Suprapubic skin (tissue), 4 donors: ENCODE data around the gene ARHGEF6. TPM values are rescaled to one million over a fixed set of nuclear protein-coding genes. Genes with fewer than 3 reads are reported as not detected.
A peak's percentile ranks its signal among the peaks of the same experiment; 100 is the strongest.

Experiments
- DNase-seq, 2 donors: peaks; one replicate each; pipeline ENCODE4 v3.0.0-alpha.2; 2019; ENCODE audit warnings: low spot score in 2 of 2
- H3K27ac ChIP-seq: fragments of 200-600 bp; sonication (generic); one replicate; pipeline ENCODE4 v1.5.1; 2019
- H3K27me3 ChIP-seq: fragments of 200-600 bp; sonication (generic); one replicate; pipeline ENCODE4 v1.5.1; 2019
- H3K36me3 ChIP-seq: fragments of 200-600 bp; sonication (generic); one replicate; pipeline ENCODE4 v1.5.1; 2019
- H3K4me1 ChIP-seq: fragments of 200-600 bp; sonication (generic); one replicate; pipeline ENCODE4 v1.5.1; 2019
- H3K4me3 ChIP-seq: fragments of 200-600 bp; sonication (generic); one replicate; pipeline ENCODE4 v1.5.1; 2019; ENCODE audit warnings: mild to moderate bottlenecking
- H3K9me3 ChIP-seq: fragments of 200-600 bp; sonication (generic); one replicate; pipeline ENCODE4 v1.5.1; 2019
- CTCF ChIP-seq, 2 donors: fragments of 200-600 bp in 1 of 2; fragments of 450-650 bp in 1 of 2; sonication (generic) in 1 of 2; IDR thresholded peaks; one replicate each; pipeline ENCODE4 v1.5.1; 2016 to 2019; ENCODE audit warnings: antibody characterized with exemption in 2 of 2, mild to moderate bottlenecking in 1 of 2, moderate library complexity in 1 of 2
- EP300 ChIP-seq: sonication (generic); formaldehyde crosslinking; IDR thresholded peaks from one replicate; pipeline ENCODE4 v1.6.1; 2017; ENCODE audit warnings: antibody characterized with exemption
- POLR2A ChIP-seq, 2 donors: fragments of 450-650 bp; IDR thresholded peaks; one replicate each; pipeline ENCODE4 v1.6.1; 2017; ENCODE audit warnings: antibody characterized with exemption in 2 of 2, mild to moderate bottlenecking in 2 of 2, moderate library complexity in 2 of 2
- POLR2AphosphoS5 ChIP-seq, 3 donors: sonication (generic); formaldehyde crosslinking; IDR thresholded peaks; one replicate each; pipeline ENCODE4 v1.6.1; 2017; ENCODE audit warnings: antibody characterized with exemption in 3 of 3
- WGBS: methylation state at CpG from one replicate; pipeline ENCODE4 v1.1.5; 2018; 5-methylcytosine and 5-hydroxymethylcytosine counted together
- total RNA-seq, 4 donors: library from RNA; depleted of rRNA; stranded (reverse); fragments of >200 nt; gene quantifications; one replicate each; pipeline ENCODE4 v1.1.0, GENCODE V29; 2016

Gene ARHGEF6
- total RNA-seq, 4 donors from 2014 or later = 5.9 to 16.9 (median 7.2) TPM

DNA sequence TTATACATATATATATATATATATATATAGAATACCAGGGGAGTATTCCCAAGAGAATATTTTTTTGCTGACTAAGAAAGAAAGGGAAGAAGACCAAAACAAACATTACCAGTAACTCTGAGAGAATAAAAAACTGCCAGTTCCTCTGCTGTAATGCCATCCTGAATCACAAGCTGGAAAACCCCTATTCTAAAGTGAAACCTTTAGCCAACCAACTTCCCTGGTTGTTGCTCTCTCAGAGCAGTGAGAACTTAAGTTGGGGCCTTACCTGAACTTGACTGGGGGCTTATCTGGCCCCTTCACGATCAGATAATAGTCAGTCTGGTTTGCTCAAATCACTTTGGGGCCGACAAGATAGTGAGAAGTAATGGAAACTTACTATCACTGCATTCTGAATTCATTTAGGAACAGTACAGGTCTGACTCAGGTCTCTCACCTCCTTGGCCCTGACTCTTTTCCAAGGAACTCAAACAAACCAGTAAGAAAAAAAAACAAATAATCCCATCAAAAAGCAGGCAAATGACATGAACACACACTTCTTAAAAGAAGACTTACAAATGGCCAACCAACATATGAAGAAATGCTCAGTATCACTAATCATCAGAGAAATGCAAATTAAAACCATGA lies 70.3 kb downstream of the ARHGEF6 start:
- WGBS = 36% methylated on average over 2 of the region's 2 CpGs
- H3K27ac ChIP-seq = no peak overlapping the region
- H3K27me3 ChIP-seq = no peaks in the 10 kb centered on the region
- H3K4me1 ChIP-seq = no peaks in the 10 kb centered on the region
- no peak overlapping the region for H3K4me3 ChIP-seq
- no peak for DNase-seq
- no peak for TF ChIP-seq EP300
- TF ChIP-seq CTCF (IDR thresholded peaks at IDR 0.05) = no peak
- TF ChIP-seq POLR2A (IDR thresholded peaks at IDR 0.05) = no peak
- TF ChIP-seq POLR2AphosphoS5 (IDR thresholded peaks at IDR 0.05) = no peak
- no peaks in the 10 kb centered on the region for H3K9me3 ChIP-seq
- H3K36me3 ChIP-seq = no peaks in the 10 kb centered on the region

- Histone ChIP-seq H3K36me3 (no peaks in the 10 kb centered on the region), H3K27ac (no peak overlapping the region), H3K27me3 (no peaks in the 10 kb centered on the region), H3K4me3 (no peak overlapping the region), H3K4me1 (no peaks in the 10 kb centered on the region), H3K9me3 (no peaks in the 10 kb centered on the region)
- 50% methylated on average over 1 of the region's 1 CpG for WGBS
- DNase-seq = no peak
- TF ChIP-seq POLR2A (IDR thresholded peaks at IDR 0.05) = no peak
- TF ChIP-seq CTCF (IDR thresholded peaks at IDR 0.05) = peak in 1 of 2 donors; percentile 7
- TF ChIP-seq POLR2AphosphoS5 (IDR thresholded peaks at IDR 0.05) = no peak
- TF ChIP-seq EP300 = no peak
Measured at GRCh38 chrX:136708348-136708747, 72.4 kb downstream of the ARHGEF6 start.

DNA sequence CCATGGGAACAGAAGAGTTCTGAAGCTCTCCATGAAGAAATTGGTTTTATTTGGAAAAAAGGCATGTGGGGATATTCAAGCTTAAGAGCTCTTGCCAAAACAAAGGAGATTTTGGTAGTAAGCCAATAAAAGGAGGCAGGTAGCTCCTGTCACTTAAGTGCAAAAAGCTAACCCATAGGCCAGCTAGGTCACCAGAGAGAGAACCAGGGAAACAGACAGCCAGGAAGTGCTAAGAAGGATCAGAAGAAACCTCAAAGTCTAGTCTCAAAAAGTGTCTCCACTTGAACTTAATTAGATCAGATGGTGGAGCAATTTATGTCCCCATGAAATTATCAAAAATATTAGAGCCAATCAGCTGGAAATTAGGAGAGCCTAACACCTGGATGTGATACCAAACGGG lies 83.6 kb downstream of the ARHGEF6 start:
- WGBS = 71% methylated on average over 1 of the region's 1 CpG
- H3K4me3 ChIP-seq = no peak overlapping the region
- TF ChIP-seq POLR2A (IDR thresholded peaks at IDR 0.05) (no peak), CTCF (IDR thresholded peaks at IDR 0.05) (no peak), POLR2AphosphoS5 (IDR thresholded peaks at IDR 0.05) (no peak), EP300 (no peak)

GRCh38 chrX:136694431-136695087 lies 86.2 kb downstream of the ARHGEF6 start:
- DNase-seq = no peak
- H3K4me1 ChIP-seq = no peaks in the 10 kb centered on the region
- H3K36me3 ChIP-seq = no peaks in the 10 kb centered on the region
- WGBS = 36% methylated on average over 8 of the region's 8 CpGs
- H3K9me3 ChIP-seq = no peaks in the 10 kb centered on the region
- H3K27ac ChIP-seq = no peak overlapping the region
- no peak overlapping the region for H3K4me3 ChIP-seq
- peak; percentile 18 to 31 for TF ChIP-seq CTCF (IDR thresholded peaks at IDR 0.05)
- no peak for TF ChIP-seq POLR2A (IDR thresholded peaks at IDR 0.05)
- no peaks in the 10 kb centered on the region for H3K27me3 ChIP-seq

More for the DNA sequence above, 83.6 kb downstream of the ARHGEF6 start:
- Histone ChIP-seq H3K4me1 (no peaks in the 10 kb centered on the region), H3K36me3 (no peaks in the 10 kb centered on the region), H3K27ac (no peak overlapping the region), H3K9me3 (no peaks in the 10 kb centered on the region), H3K27me3 (no peaks in the 10 kb centered on the region)
- DNase-seq = no peak

DNA sequence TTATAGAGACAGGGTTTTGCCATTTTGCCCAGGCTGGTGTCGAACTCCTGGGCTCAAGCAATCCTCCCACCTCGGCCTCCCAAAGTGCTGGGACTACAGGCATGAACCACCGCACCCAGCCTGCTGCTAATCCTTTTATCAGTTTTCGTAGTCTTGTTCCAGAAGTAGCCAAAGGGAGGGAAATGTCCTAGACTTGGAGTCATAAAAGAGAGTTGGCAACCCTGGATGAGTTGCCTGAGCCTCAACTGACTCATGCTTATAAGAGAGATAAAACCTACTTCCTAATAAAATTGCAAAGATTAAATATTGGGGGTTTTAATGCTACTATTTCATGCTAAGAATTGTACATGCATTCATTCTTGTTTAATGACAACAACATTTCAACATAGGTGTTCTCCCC lies 88.5 kb downstream of the ARHGEF6 start:
- no peak overlapping the region for H3K27ac ChIP-seq
- no peak overlapping the region for H3K4me3 ChIP-seq
- H3K4me1 ChIP-seq = no peaks in the 10 kb centered on the region
- 75% methylated on average over 4 of the region's 4 CpGs for WGBS
- no peak for TF ChIP-seq CTCF (IDR thresholded peaks at IDR 0.05)
- TF ChIP-seq POLR2A (IDR thresholded peaks at IDR 0.05) = no peak
- TF ChIP-seq POLR2AphosphoS5 (IDR thresholded peaks at IDR 0.05) = no peak
- no peak for TF ChIP-seq EP300
- no peak for DNase-seq
- H3K9me3 ChIP-seq = no peaks in the 10 kb centered on the region
- H3K27me3 ChIP-seq = no peaks in the 10 kb centered on the region
- no peaks in the 10 kb centered on the region for H3K36me3 ChIP-seq
